ENCODE results near the gene STK17A.

GRCh38 chr7:43612128-43612527 is 29.2 kb downstream of the STK17A start:
- TF ChIP-seq CTCF (IDR thresholded peaks at IDR 0.05) (no peak), POLR2A (IDR thresholded peaks at IDR 0.05) (no peak)
